Measurements from ENCODE around the gene NOS2.
A peak's percentile ranks its signal among the peaks of the same experiment; 100 is the strongest.
"Not testable (repeated sequence)": the region's sequence is repeated elsewhere in the genome, so short reads cannot be mapped to it uniquely, and the experiment has no call there.

The NOS2 gene

GRCh38 chr17:27764589-27764988, 35.7 kb downstream of the NOS2 start:
- TF ChIP-seq CTCF (IDR thresholded peaks at IDR 0.05; ENCODE audit: borderline replicate concordance, control extremely low read depth, extremely low read depth, insufficient read depth, missing control alignments), result no peak
- DNase-seq (ENCODE audit: low spot score), result no peak
- in situ Hi-C loops (cut with MboI; ENCODE audit: low sequenced_read_pairs, unreplicated experiment), result loop anchor here (10.0 kb wide), 1 partner anchor 120 kb away; no protein-coding TSS in a partner anchor

DNA sequence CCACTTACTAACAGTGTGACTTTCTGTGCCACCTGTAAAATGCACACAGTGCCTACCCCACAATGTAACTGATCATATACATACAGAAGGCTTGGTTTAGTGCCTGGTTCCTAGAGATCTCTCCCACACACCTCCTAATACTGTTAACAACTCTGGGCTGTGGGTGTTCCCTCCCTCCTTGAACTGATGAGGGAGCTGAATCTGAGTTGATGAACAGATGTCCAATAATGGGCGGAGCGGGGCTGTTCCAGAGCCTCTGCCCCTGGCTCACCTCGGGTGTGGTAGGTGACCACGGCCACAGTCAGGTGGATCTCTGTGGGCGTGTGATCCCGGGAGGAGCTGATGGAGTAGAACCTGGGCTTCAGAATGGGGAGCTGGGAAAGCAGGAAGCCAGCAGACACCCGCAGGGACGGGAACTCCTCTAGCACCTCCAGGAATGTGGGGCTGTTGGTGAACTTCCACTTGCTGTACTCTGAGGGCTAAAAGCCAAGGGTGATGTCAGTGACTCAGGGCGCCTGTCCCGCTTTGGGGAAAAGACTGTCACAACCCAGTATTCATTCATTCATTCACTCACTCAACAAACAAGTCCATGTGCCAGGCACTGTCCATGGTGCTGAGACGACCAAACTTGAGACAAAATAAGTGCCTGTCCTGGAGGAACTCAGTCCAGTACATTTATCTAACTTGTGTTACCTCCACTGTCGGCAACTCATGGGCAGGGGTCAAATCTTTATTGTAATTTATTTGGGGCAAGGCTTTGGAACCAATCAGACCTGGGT, 37.6 kb downstream of the NOS2 start:
- in situ Hi-C loops (cut with MboI; ENCODE audit: low sequenced_read_pairs, unreplicated experiment), result loop anchor here (10.0 kb wide), 1 partner anchor 122 kb away; no protein-coding TSS in a partner anchor
- DNase-seq (ENCODE audit: low spot score), result no peak
- TF ChIP-seq CTCF (IDR thresholded peaks at IDR 0.05; ENCODE audit: borderline replicate concordance, control extremely low read depth, extremely low read depth, insufficient read depth, missing control alignments), result no peak

GRCh38 chr17:27760931-27761330, 39.4 kb downstream of the NOS2 start:
- in situ Hi-C loops (cut with MboI; ENCODE audit: low sequenced_read_pairs, unreplicated experiment), result loop anchor here (10.0 kb wide), 1 partner anchor 124 kb away; no protein-coding TSS in a partner anchor
- not testable (repeated sequence) for DNase-seq (ENCODE audit: low spot score)

DNA sequence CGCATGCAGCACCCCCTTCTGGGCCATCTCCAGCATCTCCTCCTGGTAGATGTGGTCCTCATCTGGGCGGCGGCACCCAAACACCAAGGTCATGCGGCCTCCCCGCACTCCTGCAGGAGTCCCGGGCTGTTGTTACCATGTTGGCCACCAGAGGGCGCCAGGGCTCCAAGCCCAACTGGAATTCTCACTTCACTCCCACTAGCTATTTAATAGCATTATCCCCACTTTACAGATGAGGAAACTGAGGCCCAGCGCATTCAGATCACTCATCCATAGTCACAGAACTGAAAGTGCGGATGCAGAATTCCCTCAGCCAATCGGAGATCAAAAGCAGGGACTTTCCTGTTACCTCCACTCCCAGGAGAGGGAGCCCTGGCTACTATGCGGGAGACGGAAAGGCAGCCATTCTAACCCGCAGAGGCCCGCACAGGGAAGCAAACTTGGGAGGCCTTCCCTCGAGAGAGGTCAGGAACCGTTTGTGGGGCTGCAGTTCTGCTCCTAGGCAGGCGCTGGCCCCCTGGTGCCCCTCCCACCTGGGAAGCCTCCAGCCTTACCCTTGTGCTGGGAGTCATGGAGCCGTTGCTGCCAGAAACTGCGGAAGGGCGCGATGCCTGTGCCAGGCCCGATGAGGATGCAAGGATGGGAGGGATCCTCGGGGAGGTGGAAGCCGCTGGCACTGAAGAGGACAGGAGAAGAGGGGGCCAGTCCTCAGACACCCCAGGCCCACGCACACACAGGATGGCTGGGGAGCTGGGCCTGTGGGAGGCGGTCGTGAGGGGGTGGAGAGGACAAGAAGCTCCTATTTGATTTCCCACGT, 40.1 kb downstream of the NOS2 start:
- peak; percentile 88 for TF ChIP-seq CTCF (IDR thresholded peaks at IDR 0.05; ENCODE audit: borderline replicate concordance, control extremely low read depth, extremely low read depth, insufficient read depth, missing control alignments)
- peak; percentile 82 for DNase-seq (ENCODE audit: low spot score)
- in situ Hi-C loops (cut with MboI; ENCODE audit: low sequenced_read_pairs, unreplicated experiment), result loop anchor here (10.0 kb wide), 1 partner anchor 125 kb away; no protein-coding TSS in a partner anchor

- in situ Hi-C loops (cut with MboI; ENCODE audit: low sequenced_read_pairs, unreplicated experiment), result loop anchor here (10.0 kb wide), 1 partner anchor 405 kb away; no protein-coding TSS in a partner anchor
- TF ChIP-seq CTCF (IDR thresholded peaks at IDR 0.05; ENCODE audit: borderline replicate concordance, control extremely low read depth, extremely low read depth, insufficient read depth, missing control alignments), result no peak
- no peak for DNase-seq (ENCODE audit: low spot score)
Observed at GRCh38 chr17:27759528-27759927, 40.8 kb downstream of the NOS2 start.

DNA sequence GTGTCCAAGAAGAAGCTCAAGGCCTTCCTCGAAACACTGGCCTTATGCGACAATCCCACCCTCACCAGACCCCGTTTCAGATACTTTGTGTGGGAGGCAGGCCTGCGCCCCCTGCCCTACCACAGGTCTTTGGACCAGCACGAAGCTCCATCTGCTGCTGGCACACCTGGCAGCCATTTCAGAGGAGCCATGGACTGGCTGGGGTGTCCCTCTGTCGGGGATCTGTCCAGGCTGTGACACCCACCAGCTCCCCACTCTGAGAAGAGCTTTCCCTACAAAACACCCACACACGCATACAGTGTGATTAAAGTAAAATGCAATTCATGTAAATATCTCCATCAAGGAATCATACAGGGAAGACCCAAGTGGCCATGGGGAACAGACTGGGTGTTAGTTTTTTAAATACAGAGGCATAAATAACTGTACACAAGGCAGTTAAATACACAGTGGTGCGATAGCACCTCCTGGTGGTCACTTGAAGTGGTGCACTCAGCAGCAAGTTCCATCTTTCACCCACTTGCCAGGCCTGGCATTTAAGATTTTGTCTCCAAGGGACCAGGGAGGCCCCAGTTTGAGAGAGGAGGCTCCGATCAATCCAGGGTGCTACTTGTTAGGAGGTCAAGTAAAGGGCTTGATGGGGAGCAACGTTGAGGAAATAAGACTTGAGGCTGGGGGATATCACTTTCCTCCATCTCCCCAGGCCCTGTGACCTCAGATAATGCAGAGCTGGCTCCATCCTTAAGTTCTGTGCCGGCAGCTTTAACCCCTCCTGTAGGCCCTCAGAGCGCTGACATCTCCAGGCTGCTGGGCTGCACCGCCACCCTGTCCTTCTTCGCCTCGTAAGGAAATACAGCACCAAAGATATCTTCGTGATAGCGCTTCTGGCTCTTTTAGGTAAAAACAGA, 43.6 kb downstream of the NOS2 start:
- in situ Hi-C loops (cut with MboI; ENCODE audit: low sequenced_read_pairs, unreplicated experiment), result loop anchor here (10.0 kb wide), 1 partner anchor 402 kb away; no protein-coding TSS in a partner anchor
- TF ChIP-seq CTCF (IDR thresholded peaks at IDR 0.05; ENCODE audit: borderline replicate concordance, control extremely low read depth, extremely low read depth, insufficient read depth, missing control alignments), result peak; percentile 79
- peak; percentile 50 for DNase-seq (ENCODE audit: low spot score)
